PC-9 (cell line): ENCODE data around the gene TBC1D5. TPM values are rescaled to one million over a fixed set of nuclear protein-coding genes. Genes with fewer than 3 reads are reported as not detected.
A peak's percentile ranks its signal among the peaks of the same experiment; 100 is the strongest.

Source experiments
- BruUV-seq: library from RNA; stranded (reverse); fragments of 400-500 nt; replicated peaks from 2 replicates; lab custom pipeline; 2021; lab: Mats Ljungman, UMichigan
- CTCF ChIA-PET: fragments of 300-600 bp; sonication (Branson Sonifier 250); formaldehyde crosslinking; loops from one replicate; lab custom pipeline; 2022; ENCODE audit warnings: antibody characterized with exemption; lab: Charles Lee
- POLR2A ChIA-PET: fragments of 300-600 bp; sonication (Branson Sonifier 250); formaldehyde crosslinking; loops from one replicate; lab custom pipeline; 2022; ENCODE audit warnings: antibody characterized with exemption; ENCODE audit not compliant: unreplicated experiment; lab: Charles Lee
- DNase-seq, 2 experiments: peaks; one replicate each; pipeline versions ENCODE4 v3.0.0 to v3.0.0-alpha.2; 2015 to 2022; ENCODE audit warnings: mixed read lengths in 1 of 2
- H2AFZ ChIP-seq: fragments of 200-600 bp; sonication (generic); 2 replicates; pipeline ENCODE4 v1.8.1; 2017; ENCODE audit warnings: antibody characterized with exemption
- H3F3A ChIP-seq: fragments of 200-600 bp; sonication (generic); 2 replicates; pipeline ENCODE4 v1.8.1; 2017; ENCODE audit warnings: antibody characterized with exemption, mild to moderate bottlenecking, low read depth; ENCODE audit not compliant: insufficient read depth
- H3K27ac ChIP-seq: fragments of 200-600 bp; sonication (generic); 2 replicates; pipeline ENCODE4 v1.6.1; 2016; ENCODE audit warnings: mixed run types
- H3K27me3 ChIP-seq: fragments of 200-600 bp; sonication (generic); 2 replicates; pipeline ENCODE4 v1.6.1; 2016; ENCODE audit warnings: low read depth, mixed run types; ENCODE audit not compliant: insufficient read depth
- H3K36me3 ChIP-seq: fragments of 200-600 bp; sonication (generic); 2 replicates; pipeline ENCODE4 v1.6.1; 2016; ENCODE audit warnings: low read depth, mixed run types
- H3K4me1 ChIP-seq: fragments of 200-600 bp; sonication (generic); replicated peaks from 2 replicates; pipeline ENCODE4 v1.6.1; 2016; ENCODE audit warnings: mixed run types; ENCODE audit not compliant: insufficient read depth
- H3K4me2 ChIP-seq: fragments of 200-600 bp; sonication (generic); 2 replicates; pipeline ENCODE4 v1.6.1; 2017; ENCODE audit warnings: mixed run types
- H3K4me3 ChIP-seq: fragments of 200-600 bp; sonication (generic); 2 replicates; pipeline ENCODE4 v1.6.1; 2016; ENCODE audit warnings: mixed run types
- H3K79me2 ChIP-seq: fragments of 200-600 bp; sonication (generic); 2 replicates; pipeline ENCODE4 v1.6.1; 2017; ENCODE audit warnings: low read depth, mixed run types
- H3K9me2 ChIP-seq: fragments of 200-600 bp; sonication (generic); 2 replicates; pipeline ENCODE4 v1.8.1; 2017; ENCODE audit warnings: mild to moderate bottlenecking; ENCODE audit not compliant: insufficient read depth
- H3K9me3 ChIP-seq: fragments of 200-600 bp; sonication (generic); 2 replicates; pipeline ENCODE4 v1.8.1; 2016; ENCODE audit warnings: low read depth; ENCODE audit not compliant: insufficient read depth
- H4K20me1 ChIP-seq: fragments of 200-600 bp; sonication (generic); 2 replicates; pipeline ENCODE4 v1.8.1; 2017; ENCODE audit not compliant: insufficient read depth
- CTCF ChIP-seq: fragments of 200-600 bp; sonication (generic); conservative IDR thresholded peaks from 2 replicates; pipeline ENCODE4 v1.6.1; 2017; ENCODE audit warnings: mixed run types, antibody characterized with exemption, mild to moderate bottlenecking, moderate library complexity
- EZH2 ChIP-seq: fragments of 200-600 bp; sonication (generic); IDR thresholded peaks from 2 replicates; pipeline ENCODE4 v1.8.0; 2017; ENCODE audit warnings: antibody characterized with exemption, low read depth
- intact Hi-C: fragments of 100-400 bp; cut with micrococcal nuclease; formaldehyde crosslinking; loops from one replicate; pipeline ENCODE4 v1.10.0; 2022; ENCODE audit not compliant: unreplicated experiment
- total RNA-seq: library from RNA; stranded (reverse); gene quantifications from 2 replicates; pipeline ENCODE4 v1.2.3, GENCODE V29; 2021

Gene TBC1D5
- total RNA-seq, 1 experiment from 2014 or later, result 54.0 TPM

GRCh38 chr3:17372362-17373210 lies 369.8 kb downstream of the TBC1D5 start:
- Histone ChIP-seq H3F3A (0 out of 2 replicates have a peak, but pooled peaks cover 13% of the 10 kb centered on the region), H2AFZ (no peak overlapping the region), H3K9me2 (no peaks in the 10 kb centered on the region), H3K9me3 (no peaks in the 10 kb centered on the region), H3K27me3 (no peaks in the 10 kb centered on the region), H4K20me1 (no peaks in the 10 kb centered on the region), H3K4me3 (no peak overlapping the region), H3K27ac (no peak overlapping the region), H3K4me2 (peak overlapping the region; percentile 3; the same call in 1 of the 2 replicates), H3K36me3 (no peaks in the 10 kb centered on the region), H3K4me1 (peaks cover 15% of the 10 kb centered on the region), H3K79me2 (no peaks in the 10 kb centered on the region)
- POLR2A ChIA-PET, result interaction anchor here (0.6 to 0.7 kb wide), 2 partner anchors 312 to 1437 kb away, joined by 3 read pairs; no protein-coding TSS in a partner anchor
- no peak for TF ChIP-seq CTCF
- TF ChIP-seq EZH2, result no peak
- no TSS peak for BruUV-seq
- CTCF ChIA-PET, result no interaction called here
- intact Hi-C loops, result no loop called here
- peak in 1 of 2 experiments; percentile 48 for DNase-seq

- no peak overlapping the region for H3K4me3 ChIP-seq
- no peak for DNase-seq
- BruUV-seq, result no TSS peak
- no peaks in the 10 kb centered on the region for H3K27me3 ChIP-seq
- H3K9me3 ChIP-seq, result no peaks in the 10 kb centered on the region
- no peaks in the 10 kb centered on the region for H3K36me3 ChIP-seq
- H3K4me1 ChIP-seq, result peaks cover 15% of the 10 kb centered on the region
- H3F3A ChIP-seq, result 0 out of 2 replicates have a peak, but pooled peaks cover 13% of the 10 kb centered on the region
- no peak for TF ChIP-seq EZH2
- TF ChIP-seq CTCF, result no peak
- POLR2A ChIA-PET, result no interaction called here
- no peak overlapping the region for H3K27ac ChIP-seq
- no peak overlapping the region for H2AFZ ChIP-seq
- CTCF ChIA-PET, result no interaction called here
- H3K9me2 ChIP-seq, result no peaks in the 10 kb centered on the region
- intact Hi-C loops, result no loop called here
- H4K20me1 ChIP-seq, result no peaks in the 10 kb centered on the region
- no peaks in the 10 kb centered on the region for H3K79me2 ChIP-seq
- H3K4me2 ChIP-seq, result no peak overlapping the region
These were observed 372.5 kb downstream of the TBC1D5 start for GRCh38 chr3:17369973-17370372.

GRCh38 chr3:17367171-17367570 lies 375.3 kb downstream of the TBC1D5 start:
- Histone ChIP-seq H3K9me3 (no peaks in the 10 kb centered on the region), H3K4me1 (peaks cover under 1% of the 10 kb centered on the region; the same call in 1 of the 2 replicates), H3K9me2 (no peaks in the 10 kb centered on the region), H3K36me3 (no peaks in the 10 kb centered on the region), H3K79me2 (no peaks in the 10 kb centered on the region), H3K27ac (no peak overlapping the region), H3K4me2 (no peak overlapping the region), H3K4me3 (no peak overlapping the region), H3F3A (0 out of 2 replicates have a peak, but pooled peaks cover 2% of the 10 kb centered on the region), H2AFZ (no peak overlapping the region), H4K20me1 (no peaks in the 10 kb centered on the region), H3K27me3 (no peaks in the 10 kb centered on the region)
- CTCF ChIA-PET, result no interaction called here
- POLR2A ChIA-PET, result no interaction called here
- no peak for TF ChIP-seq CTCF
- no peak for TF ChIP-seq EZH2
- BruUV-seq, result no TSS peak
- no peak for DNase-seq
- intact Hi-C loops, result no loop called here
